ENCODE measurements around the gene CEP112. TPM values are rescaled to one million over a fixed set of nuclear protein-coding genes. Genes with fewer than 3 reads are reported as not detected.

CEP112 gene
- 3.6 and 5.6 TPM in 2 replicates for total RNA-seq (2012; rRNA removed)
- 2.5 and 3.0 TPM in 2 replicates for polyA plus RNA-seq (2012; rRNA removed)
- polyA plus RNA-seq (2012; cell fraction: cytosol; rRNA removed), result 0.45 and 2.4 TPM in 2 replicates
- polyA plus RNA-seq (2012; cell fraction: nucleus; rRNA removed; ENCODE audit: low replicate concordance), result 0.27 and 1.8 TPM in 2 replicates
- Bru-seq, nascent RNA, result percentile 54 among the genes with signal in this experiment
- BruChase-seq, experiment 1, labeled RNA remaining after a 6-hour chase, result percentile 45 among the genes with signal in this experiment
- BruChase-seq, experiment 2, labeled RNA remaining after a 2-hour chase, result percentile 50 among the genes with signal in this experiment
- long read RNA-seq, partial matches to known transcripts, result 4 of 14 reads
- long read RNA-seq, other reads (novel, unspliced or antisense), result 6 of 14 reads

- intact Hi-C loops (cut with micrococcal nuclease), result no loop called here
- H3K14ac ChIP-seq (replicated peaks; ENCODE audit: low read depth, low read length), result peak within 1 kb of the TSS; percentile 60
- TF ChIP-seq MXI1 (IDR thresholded peaks at IDR 0.05; ENCODE audit: borderline replicate concordance, low read depth, low read length) (no peak), RFX5 (IDR thresholded peaks at IDR 0.05; ENCODE audit: low read depth, low read length) (no peak), MAZ (IDR thresholded peaks at IDR 0.05; ENCODE audit: borderline replicate concordance, low read depth, low read length) (0 out of 2 replicates have a peak, but pooled peaks have one; percentile 5), CEBPB (IDR thresholded peaks at IDR 0.05; ENCODE audit: low read depth, low read length) (no peak)
- TF ChIP-seq, protein P1, sequence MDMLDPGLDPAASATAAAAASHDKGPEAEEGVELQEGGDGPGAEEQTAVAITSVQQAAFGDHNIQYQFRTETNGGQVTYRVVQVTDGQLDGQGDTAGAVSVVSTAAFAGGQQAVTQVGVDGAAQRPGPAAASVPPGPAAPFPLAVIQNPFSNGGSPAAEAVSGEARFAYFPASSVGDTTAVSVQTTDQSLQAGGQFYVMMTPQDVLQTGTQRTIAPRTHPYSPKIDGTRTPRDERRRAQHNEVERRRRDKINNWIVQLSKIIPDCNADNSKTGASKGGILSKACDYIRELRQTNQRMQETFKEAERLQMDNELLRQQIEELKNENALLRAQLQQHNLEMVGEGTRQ (IDR thresholded peaks at IDR 0.05; ENCODE audit: low read depth, low read length), result 0 out of 2 replicates have a peak, but pooled peaks have one; percentile 3
- H3K4me2 ChIP-seq (ENCODE audit: low read depth, low read length), result peak within 1 kb of the TSS; percentile 83
- H2AFZ ChIP-seq (replicated peaks; ENCODE audit: low read length, poor library complexity), result peak within 1 kb of the TSS; percentile 95
- no peaks in the 10 kb centered on the region for H3K27me3 ChIP-seq (ENCODE audit: control insufficient read depth, insufficient read depth, low read length)
- H3K27ac ChIP-seq (ENCODE audit: insufficient read depth, low read length), result peak within 1 kb of the TSS; percentile 51
- WGBS, 2 experiments (ENCODE audit: extremely low coverage in 2 of 2, insufficient read length in 1 of 2), result 1% methylated on average over 40 of the region's 83 CpGs; no CpG with 5 or more reads in 1 of the 2 experiments
- peak; percentile 86 for ATAC-seq (ENCODE audit: low read depth)
- no peaks in the 10 kb centered on the region for H3K36me3 ChIP-seq (ENCODE audit: control insufficient read depth, insufficient read depth, low read length)
- peak within 1 kb of the TSS; percentile 83 for H2AK9ac ChIP-seq (replicated peaks; ENCODE audit: low read depth, low read length, poor library complexity)
- no peak within 1 kb of the TSS for H2AK5ac ChIP-seq (ENCODE audit: low read depth, low read length)
- H3K23ac ChIP-seq (ENCODE audit: low read depth, low read length), result peak within 1 kb of the TSS; percentile 70
- H3K9me1 ChIP-seq (ENCODE audit: insufficient read depth, low read length), result no peaks in the 10 kb centered on the region
- peak; percentile 53 for DNase-seq
- H3K4me3 ChIP-seq (ENCODE audit: insufficient read depth, low read depth, low read length), result peak within 1 kb of the TSS; percentile 62
- peak within 1 kb of the TSS; percentile 58 for H4K91ac ChIP-seq (ENCODE audit: insufficient read depth, low read depth, low read length)
- peak within 1 kb of the TSS; percentile 61; the same call in 1 of the 2 replicates for H3K56ac ChIP-seq (ENCODE audit: extremely low read depth, insufficient read depth, low read length)
- H3K18ac ChIP-seq (ENCODE audit: low read depth, low read length), result no peak within 1 kb of the TSS
- H2BK5ac ChIP-seq (ENCODE audit: low read depth, low read length, poor library complexity, severe bottlenecking), result no peak within 1 kb of the TSS
- ChIA-PET POLR2A (ENCODE audit: unreplicated experiment) (no interaction called here), CTCF (interaction anchor here (0.6 to 0.7 kb wide), 3 partner anchors 144 to 696 kb away, joined by 3 to 7 read pairs (median 3); no protein-coding TSS in a partner anchor)
- H2BK20ac ChIP-seq (ENCODE audit: low read depth, low read length), result no peak within 1 kb of the TSS
- 0 out of 2 replicates have a peak within 1 kb of the TSS, but pooled peaks have one; percentile 33 for H2BK120ac ChIP-seq (ENCODE audit: low read depth, low read length)
- peak within 1 kb of the TSS; percentile 39 to 49; a peak in 2 of 4 replicates for H4K8ac ChIP-seq (ENCODE audit: low read depth in 2 of 2, low read length in 2 of 2)
- no TSS peak for BruUV-seq (replicated peaks)
- H3K4ac ChIP-seq (ENCODE audit: low read depth, low read length), result peak within 1 kb of the TSS; percentile 56
- in situ Hi-C loops (cut with MboI; ENCODE audit: low sequenced_read_pairs), result loop anchor here (10.0 kb wide), 1 partner anchor 713 kb away; no protein-coding TSS in a partner anchor
- H3K9ac ChIP-seq (ENCODE audit: low read depth, low read length), result peak within 1 kb of the TSS; percentile 76
- H3K4me1 ChIP-seq (ENCODE audit: control insufficient read depth, insufficient read depth, low read length), result peaks cover 7% of the 10 kb centered on the region
- no peaks in the 10 kb centered on the region; the same call in 1 of the 2 replicates for H4K20me1 ChIP-seq (ENCODE audit: insufficient read depth, low read length)
- dilution Hi-C loops (cut with HindIII; ENCODE audit: low sequenced_read_pairs, unreplicated experiment), result no loop called here
- no peaks in the 10 kb centered on the region for H3K9me3 ChIP-seq (ENCODE audit: control insufficient read depth, insufficient read depth, low read length)
- peak within 1 kb of the TSS; percentile 9; the same call in 1 of the 2 replicates for H4K5ac ChIP-seq (ENCODE audit: low read depth, low read length)
- no peak within 1 kb of the TSS for H2BK15ac ChIP-seq (ENCODE audit: low read depth, low read length)
- peaks cover 1 to 24% of the 10 kb centered on the region in 2 experiments; a peak in 3 of 4 replicates for H3K79me1 ChIP-seq (ENCODE audit: low read depth in 1 of 2, low read length in 2 of 2)
Observed at GRCh38 chr17:66191593-66192377, at the start of gene CEP112. Gene CEP112 (minus strand): TSS chr17:66192133.

Measured in IMR-90 (cell line).